Tibial artery (tissue), 4 donors: ENCODE results near the gene CNOT3.
A peak's percentile ranks its signal among the peaks of the same experiment; 100 is the strongest.
"Not testable (repeated sequence)": the region's sequence is repeated elsewhere in the genome, so short reads cannot be mapped to it uniquely, and the experiment has no call there.

ENCODE experiments used
- DNase-seq, 2 donors: peaks; one replicate each; pipeline ENCODE4 v3.0.0-alpha.2; 2019
- H3K27ac ChIP-seq, 2 donors: fragments of 200-600 bp; sonication (generic) in 1 of 2; 1 replicate in 1 of 2; 2 replicates in 1 of 2; pipeline ENCODE4 v1.5.1; 2018 to 2019; ENCODE audit warnings: mild to moderate bottlenecking in 1 of 2
- H3K27me3 ChIP-seq, 2 donors: fragments of 200-600 bp; sonication (generic) in 1 of 2; one replicate each; pipeline versions ENCODE4 v1.5.1 to v1.6.0; 2016 to 2019
- H3K36me3 ChIP-seq, 3 donors: fragments of 200-600 bp; sonication (generic) in 2 of 3; one replicate each; pipeline ENCODE4 v1.5.1; 2016 to 2019; ENCODE audit warnings: mild to moderate bottlenecking in 2 of 3
- H3K4me1 ChIP-seq, 4 donors: fragments of 200-600 bp; sonication (generic) in 2 of 4; 1 replicate in 3 of 4; 2 replicates in 1 of 4; pipeline ENCODE4 v1.5.1; 2016 to 2019
- H3K4me3 ChIP-seq, 2 donors: fragments of 200-600 bp; sonication (generic) in 1 of 2; 1 replicate in 1 of 2; 2 replicates in 1 of 2; pipeline ENCODE4 v1.5.1; 2018 to 2019; ENCODE audit warnings: mild to moderate bottlenecking in 2 of 2
- H3K9me3 ChIP-seq, 3 donors: fragments of 200-600 bp; sonication (generic) in 1 of 3; one replicate each; pipeline ENCODE4 v1.5.1; 2016 to 2019
- CTCF ChIP-seq, 2 experiments: fragments of 200-600 bp in 1 of 2; fragments of 450-650 bp in 1 of 2; IDR thresholded peaks; one replicate each; pipeline ENCODE4 v1.5.1; 2017 to 2019; ENCODE audit warnings: antibody characterized with exemption in 2 of 2, mild to moderate bottlenecking in 1 of 2, moderate library complexity in 1 of 2
- intact Hi-C: fragments of 100-400 bp; cut with DNase I; formaldehyde crosslinking; loops from one replicate; pipeline ENCODE4 v1.15.0; 2023; ENCODE audit warnings: low total_unique reads

The CNOT3 gene

DNA sequence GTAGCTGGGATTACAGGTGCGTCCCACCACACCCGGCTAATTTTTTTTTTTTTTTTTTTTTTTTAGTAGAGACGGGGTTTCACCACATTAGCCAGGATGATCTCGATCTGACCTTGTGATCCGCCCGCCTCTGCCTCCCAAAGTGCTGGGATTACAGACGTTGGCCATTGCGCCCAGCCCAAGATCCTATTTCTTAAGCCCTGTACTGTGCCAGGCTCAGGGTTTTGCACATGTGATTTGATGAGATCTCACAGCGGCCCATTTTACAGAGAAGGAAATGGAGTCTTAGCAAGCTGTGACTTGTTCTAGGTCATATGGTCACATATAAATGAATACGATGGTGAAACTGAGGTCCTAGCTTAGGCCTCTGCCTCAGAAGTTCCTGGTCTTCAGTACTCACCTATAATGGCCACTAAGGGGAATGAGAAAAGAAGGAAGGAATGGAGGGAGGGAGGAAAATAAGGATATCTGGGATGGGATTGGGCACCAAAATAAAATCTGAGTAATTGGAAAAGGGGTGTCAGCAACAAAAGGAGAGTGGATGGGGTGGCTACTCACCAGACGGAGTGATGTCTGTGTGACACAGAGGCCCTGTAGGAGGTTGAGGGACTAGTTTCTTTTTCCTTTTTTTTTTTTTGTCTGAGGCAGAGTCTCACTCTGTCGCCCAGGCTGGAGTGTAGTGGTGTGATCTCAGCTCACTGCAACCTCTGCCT is 38.2 kb upstream of the CNOT3 start:
- DNase-seq, result no peak
- H3K27me3 ChIP-seq, result peaks cover 0 to 22% of the 10 kb centered on the region in 2 donors
- no peak overlapping the region for H3K4me3 ChIP-seq

GRCh38 chr19:54099903-54100255 is 37.7 kb upstream of the CNOT3 start:
- H3K4me1 ChIP-seq, result peaks cover 0 to 31% (median 19%) of the 10 kb centered on the region in 4 donors
- H3K9me3 ChIP-seq, H3K4me3 ChIP-seq, H3K27ac ChIP-seq, DNase-seq, H3K36me3 ChIP-seq, intact Hi-C loops: not testable (repeated sequence)
- peaks cover 0 to 20% of the 10 kb centered on the region in 2 donors for H3K27me3 ChIP-seq

More for the DNA sequence above, 38.2 kb upstream of the CNOT3 start:
- peaks cover 0 to 28% (median 19%) of the 10 kb centered on the region in 4 donors for H3K4me1 ChIP-seq
- no peaks in the 10 kb centered on the region for H3K36me3 ChIP-seq
- intact Hi-C loops, result no loop called here
- TF ChIP-seq CTCF (IDR thresholded peaks at IDR 0.05), result no peak
- no peak overlapping the region for H3K27ac ChIP-seq
- H3K9me3 ChIP-seq, result no peaks in the 10 kb centered on the region

DNA sequence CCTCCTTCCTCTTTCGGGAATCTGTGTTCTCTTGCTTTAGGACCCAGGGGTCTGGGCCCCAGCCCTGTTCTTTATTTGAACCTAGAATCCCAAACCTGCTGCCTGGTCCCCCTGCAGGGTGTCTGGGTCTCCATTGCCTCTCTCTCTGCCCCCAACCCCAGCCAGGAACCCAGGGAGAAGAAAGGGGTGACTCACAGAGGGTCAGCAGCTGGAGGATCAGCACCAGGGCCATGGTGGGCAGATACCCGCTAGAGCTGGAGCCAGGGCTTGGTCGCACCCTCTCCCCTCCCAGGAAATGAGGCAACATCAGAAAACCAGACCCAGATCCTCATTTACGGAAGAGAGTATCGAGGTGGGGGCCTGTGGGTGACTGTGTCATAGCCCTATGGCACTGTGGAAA is 37.0 kb upstream of the CNOT3 start, which contains the start of gene OSCAR:
OSCAR (minus strand) TSS at position 243 of the 400 bp plus-strand sequence; CDS start at position 232, 11 bp downstream.
- intact Hi-C loops, result no loop called here
- Histone ChIP-seq H3K27me3 (peaks cover 0 to 13% of the 10 kb centered on the region in 2 donors), H3K36me3 (peaks cover 0 to 3% (median 2%) of the 10 kb centered on the region in 3 donors), H3K4me3 (peak within 1 kb of the TSS in 1 of 2 donors; percentile 8), H3K4me1 (peaks cover 0 to 28% (median 18%) of the 10 kb centered on the region in 4 donors), H3K27ac (no peak within 1 kb of the TSS), H3K9me3 (no peaks in the 10 kb centered on the region)
- DNase-seq, result no peak
- TF ChIP-seq CTCF (IDR thresholded peaks at IDR 0.05), result no peak

DNA sequence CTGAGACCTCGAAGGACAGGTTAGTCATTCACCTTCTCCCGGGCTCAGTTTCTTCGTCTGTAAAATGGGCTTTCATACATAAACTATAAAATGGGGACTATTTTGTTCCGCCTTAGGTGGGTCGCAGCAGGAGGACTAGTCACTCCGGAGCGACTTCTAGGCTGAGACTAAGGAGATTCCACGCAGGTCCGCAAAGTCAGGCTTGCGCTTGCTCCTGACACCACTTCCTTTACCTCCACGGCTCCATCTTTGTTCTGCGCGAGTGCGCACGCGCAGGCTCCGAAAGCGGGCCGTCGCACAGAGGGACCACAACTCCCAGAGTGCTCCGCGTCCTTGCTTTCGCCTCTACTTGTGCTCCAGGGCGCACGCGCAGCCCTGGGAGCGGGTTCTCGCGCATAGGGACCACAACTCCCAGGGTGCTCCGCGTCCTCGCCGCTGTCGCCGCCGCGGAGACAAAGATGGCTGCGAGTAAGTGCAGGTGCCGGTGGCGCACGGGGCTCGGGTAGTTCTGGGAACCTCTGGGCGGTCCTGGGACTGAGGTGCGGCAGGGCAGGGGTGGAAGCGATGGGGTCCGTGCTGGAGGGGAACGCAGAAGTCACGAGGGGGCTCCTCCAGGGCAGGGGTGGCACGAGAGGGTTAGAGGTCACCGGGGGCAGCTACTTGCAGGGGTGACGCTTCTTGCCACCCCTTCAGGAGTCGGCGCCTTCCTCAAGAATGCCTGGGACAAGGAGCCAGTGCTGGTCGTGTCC is 35.0 kb upstream of the CNOT3 start, which contains the start of gene NDUFA3:
NDUFA3 (plus strand) TSS at position 435 of the 749 bp plus-strand sequence; CDS start at position 459, 24 bp downstream.
- peaks cover 0 to 22% (median 10%) of the 10 kb centered on the region in 4 donors for H3K4me1 ChIP-seq
- intact Hi-C loops, result no loop called here
- no peaks in the 10 kb centered on the region for H3K9me3 ChIP-seq
- H3K36me3 ChIP-seq, result peaks cover 12 to 23% (median 21%) of the 10 kb centered on the region in 3 donors
- no peak for TF ChIP-seq CTCF (IDR thresholded peaks at IDR 0.05)
- DNase-seq, result peak; percentile 98 to 99
- H3K27me3 ChIP-seq, result peaks cover 0 to 5% of the 10 kb centered on the region in 2 donors
- H3K27ac ChIP-seq, result peak within 1 kb of the TSS; percentile 63 to 77
- peak within 1 kb of the TSS; percentile 80 to 86 for H3K4me3 ChIP-seq

GRCh38 chr19:54104998-54105715 is 32.4 kb upstream of the CNOT3 start:
- DNase-seq, result no peak
- no peaks in the 10 kb centered on the region for H3K9me3 ChIP-seq
- intact Hi-C loops, result no loop called here
- H3K36me3 ChIP-seq, result peaks cover 35 to 48% (median 39%) of the 10 kb centered on the region in 3 donors
- H3K4me1 ChIP-seq, result peaks cover 0 to 22% (median 10%) of the 10 kb centered on the region in 4 donors
- H3K27me3 ChIP-seq, result no peaks in the 10 kb centered on the region
- no peak overlapping the region for H3K4me3 ChIP-seq
- no peak overlapping the region for H3K27ac ChIP-seq
- TF ChIP-seq CTCF (IDR thresholded peaks at IDR 0.05), result no peak
